ENCODE results near the gene DGUOK. TPM values are rescaled to one million over a fixed set of nuclear protein-coding genes. Genes with fewer than 3 reads are reported as not detected.

DGUOK gene
- total and polyA plus RNA-seq, 2 of the 4 experiments (the other 2 are of a cell fraction), result 66.3 to 111 TPM

- no peak for DNase-seq
- H2BK20ac ChIP-seq (ENCODE audit: low read depth, low read length), result no peak overlapping the region
- H3K9me3 ChIP-seq (ENCODE audit: control insufficient read depth, insufficient read depth, low read length), result peaks cover 3% of the 10 kb centered on the region
- H2AFZ ChIP-seq (replicated peaks; ENCODE audit: low read length, poor library complexity), result no peak overlapping the region
- dilution Hi-C loops (cut with HindIII; ENCODE audit: low sequenced_read_pairs, unreplicated experiment), result no loop called here
- H3K4me3 ChIP-seq (ENCODE audit: insufficient read depth, low read depth, low read length), result no peak overlapping the region
- no peak overlapping the region for H2BK120ac ChIP-seq (ENCODE audit: low read depth, low read length)
- intact Hi-C loops (cut with micrococcal nuclease), result no loop called here
- no peak overlapping the region for H3K14ac ChIP-seq (replicated peaks; ENCODE audit: low read depth, low read length)
- H3K27me3 ChIP-seq (ENCODE audit: control insufficient read depth, insufficient read depth, low read length), result peaks cover 2% of the 10 kb centered on the region; the same call in 1 of the 2 replicates
- no peaks in the 10 kb centered on the region for H3K4me1 ChIP-seq (ENCODE audit: control insufficient read depth, insufficient read depth, low read length)
- no peak overlapping the region for H2BK15ac ChIP-seq (ENCODE audit: low read depth, low read length)
- no peaks in the 10 kb centered on the region for H4K20me1 ChIP-seq (ENCODE audit: insufficient read depth, low read length)
- no peak overlapping the region for H3K23ac ChIP-seq (ENCODE audit: low read depth, low read length)
- WGBS, 2 experiments (ENCODE audit: extremely low coverage in 2 of 2, insufficient read length in 1 of 2), result 98 to 100% methylated on average over 2 to 12 of the region's 13 CpGs
- in situ Hi-C loops (cut with MboI; ENCODE audit: low sequenced_read_pairs), result no loop called here
- H4K5ac ChIP-seq (ENCODE audit: low read depth, low read length), result no peak overlapping the region
- H3K4ac ChIP-seq (ENCODE audit: low read depth, low read length), result no peak overlapping the region
- no TSS peak for BruUV-seq (replicated peaks)
- H4K91ac ChIP-seq (ENCODE audit: insufficient read depth, low read depth, low read length), result no peak overlapping the region
- POLR2A ChIA-PET (ENCODE audit: unreplicated experiment), result no interaction called here
- H3K9me1 ChIP-seq (ENCODE audit: insufficient read depth, low read length), result no peaks in the 10 kb centered on the region; the same call in 1 of the 2 replicates
- peaks cover 9% of the 10 kb centered on the region for H3K36me3 ChIP-seq (ENCODE audit: control insufficient read depth, insufficient read depth, low read length)
- no peak overlapping the region for H4K8ac ChIP-seq (ENCODE audit: low read depth in 2 of 2, low read length in 2 of 2)
- no peak overlapping the region for H2AK5ac ChIP-seq (ENCODE audit: low read depth, low read length)
- ATAC-seq (ENCODE audit: low read depth), result no peak
- no peak overlapping the region for H2AK9ac ChIP-seq (replicated peaks; ENCODE audit: low read depth, low read length, poor library complexity)
- H3K18ac ChIP-seq (ENCODE audit: low read depth, low read length), result no peak overlapping the region
- H3K4me2 ChIP-seq (ENCODE audit: low read depth, low read length), result no peak overlapping the region
- H2BK5ac ChIP-seq (ENCODE audit: low read depth, low read length, poor library complexity, severe bottlenecking), result no peak overlapping the region
- H3K79me1 ChIP-seq (ENCODE audit: low read depth in 1 of 2, low read length in 2 of 2), result no peaks in the 10 kb centered on the region; a peak in 1 of 4 replicates
- TF ChIP-seq USF2 (IDR thresholded peaks at IDR 0.05; ENCODE audit: low read depth, low read length), result no peak
- no peak for TF ChIP-seq BHLHE40 (IDR thresholded peaks at IDR 0.05; ENCODE audit: low read depth, low read length)
- TF ChIP-seq SMC3 (IDR thresholded peaks at IDR 0.05; ENCODE audit: low read depth, low read length), result no peak
- no peak for TF ChIP-seq CHD1 (IDR thresholded peaks at IDR 0.05; ENCODE audit: low read depth, low read length)
- TF ChIP-seq MAZ (IDR thresholded peaks at IDR 0.05; ENCODE audit: borderline replicate concordance, low read depth, low read length), result no peak
- no peak for TF ChIP-seq MAFK (IDR thresholded peaks at IDR 0.05; ENCODE audit: low read depth, low read length)
- TF ChIP-seq RCOR1 (IDR thresholded peaks at IDR 0.05; ENCODE audit: insufficient replicate concordance, low read length), result no peak
- no peak for TF ChIP-seq MXI1 (IDR thresholded peaks at IDR 0.05; ENCODE audit: borderline replicate concordance, low read depth, low read length)
- no peak for TF ChIP-seq ELK1 (IDR thresholded peaks at IDR 0.05; ENCODE audit: borderline replicate concordance, low read depth, low read length)
- TF ChIP-seq FOS (IDR thresholded peaks at IDR 0.05; ENCODE audit: low read depth, low read length), result no peak
- no peak overlapping the region for H3K27ac ChIP-seq (ENCODE audit: insufficient read depth, low read length)
- no peak overlapping the region for H3K9ac ChIP-seq (ENCODE audit: low read depth, low read length)
- no peak overlapping the region for H3K56ac ChIP-seq (ENCODE audit: extremely low read depth, insufficient read depth, low read length)
- CTCF ChIA-PET, result no interaction called here
Observed at GRCh38 chr2:73963385-73964120, 36.9 kb downstream of the DGUOK start.

Measured in IMR-90 (cell line).